Measurements from ENCODE around the gene TNP2. TPM values are rescaled to one million over a fixed set of nuclear protein-coding genes. Genes with fewer than 3 reads are reported as not detected.

Gene TNP2
- total RNA-seq, 4 donors from 2014 or later, result not detected

DNA sequence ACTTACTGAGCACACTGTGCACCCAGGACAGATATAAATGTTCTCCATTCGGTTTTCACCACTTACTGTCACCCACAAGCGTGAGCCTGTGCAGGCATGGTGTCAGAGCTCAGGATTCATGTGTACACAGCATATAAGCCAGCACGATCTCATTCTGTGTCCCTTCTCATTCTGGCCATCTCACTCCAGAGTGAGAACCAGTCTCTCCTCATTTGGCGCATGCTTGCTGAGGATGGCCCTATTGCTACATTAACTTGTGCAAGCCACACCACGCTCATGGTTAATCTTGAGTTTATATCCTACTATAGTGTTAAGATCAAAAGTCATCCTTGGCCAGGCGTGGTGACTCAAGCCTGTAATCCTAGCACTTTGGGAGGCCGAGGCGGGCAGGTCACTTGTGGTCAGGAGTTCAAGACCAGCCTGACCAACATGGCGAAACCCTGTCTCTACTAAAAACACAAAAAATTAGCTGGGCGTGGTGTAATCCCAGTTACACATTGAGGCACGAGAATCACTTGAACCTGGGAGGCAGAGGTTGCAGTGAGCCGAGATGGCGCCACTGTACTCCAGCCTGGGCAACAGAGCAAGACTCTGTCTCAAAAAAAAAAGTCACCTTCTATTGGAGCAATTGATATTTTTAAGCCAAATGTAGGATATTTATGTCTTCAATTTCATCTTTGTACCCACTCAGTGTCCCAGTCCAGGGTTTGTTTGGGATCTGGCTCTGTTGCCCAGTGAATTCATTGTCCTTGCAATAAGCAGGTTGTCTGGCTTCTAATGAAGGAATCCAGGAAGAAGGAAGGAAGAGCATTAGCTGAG is 34.0 kb downstream of the TNP2 start:
- no peaks in the 10 kb centered on the region for H3K27me3 ChIP-seq
- no peak overlapping the region for H3K4me3 ChIP-seq
- in situ Hi-C loops (cut with MboI; ENCODE audit: low sequenced_read_pairs in 4 of 4), result loop anchor here in 1 of 4 donors (25.0 kb wide), 1 partner anchor 98 kb away; no protein-coding TSS in a partner anchor
- intact Hi-C loops (cut with DNase I; ENCODE audit: low total_unique reads), result no loop called here
- no peaks in the 10 kb centered on the region for H3K9me3 ChIP-seq
- no peaks in the 10 kb centered on the region for H3K36me3 ChIP-seq
- no peaks in the 10 kb centered on the region for H3K4me1 ChIP-seq
- no peak for TF ChIP-seq CTCF (IDR thresholded peaks at IDR 0.05 in 4 of 5, conservative IDR thresholded peaks at IDR 0.05 in 1 of 5)
- TF ChIP-seq POLR2A (IDR thresholded peaks at IDR 0.05), result no peak
- no peak overlapping the region for H3K27ac ChIP-seq
- ATAC-seq, result no peak
- no peak for DNase-seq

DNA sequence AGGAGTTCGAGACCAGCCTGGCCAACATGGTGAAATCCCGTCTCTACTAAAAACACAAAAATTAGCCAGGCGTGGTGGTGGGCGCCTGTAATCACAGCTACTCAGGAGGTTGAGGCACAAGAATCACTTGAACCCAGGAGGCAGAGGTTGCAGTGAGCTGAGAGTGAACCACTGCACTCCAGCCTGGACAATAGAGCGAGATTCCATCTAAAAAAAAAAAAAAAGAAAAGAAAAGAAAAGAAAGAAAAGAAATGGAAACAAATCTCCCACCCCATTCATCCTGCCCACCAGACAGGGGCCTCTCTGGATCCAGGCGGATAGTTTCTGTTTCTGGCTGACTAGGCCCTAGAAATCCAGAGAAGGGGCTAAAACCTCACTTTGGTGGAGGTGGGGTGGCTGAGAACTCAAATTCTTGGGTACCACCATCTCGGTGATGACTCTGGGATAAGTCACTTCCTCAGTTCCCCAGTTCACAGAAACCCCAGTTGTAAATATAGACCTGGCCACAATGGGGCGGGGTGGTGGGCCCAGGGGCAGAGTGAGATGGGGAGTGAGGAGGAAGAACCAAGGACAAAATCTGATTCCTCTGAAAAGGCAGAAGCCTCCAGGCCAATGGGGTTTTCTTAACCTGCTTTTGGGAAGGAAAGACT is 35.3 kb downstream of the TNP2 start:
- TF ChIP-seq CTCF (IDR thresholded peaks at IDR 0.05 in 4 of 5, conservative IDR thresholded peaks at IDR 0.05 in 1 of 5), result no peak
- TF ChIP-seq POLR2A (IDR thresholded peaks at IDR 0.05), result no peak
- Histone ChIP-seq H3K4me1 (no peaks in the 10 kb centered on the region), H3K36me3 (no peaks in the 10 kb centered on the region), H3K9me3 (no peaks in the 10 kb centered on the region), H3K27me3 (no peaks in the 10 kb centered on the region), H3K4me3 (no peak overlapping the region), H3K27ac (no peak overlapping the region)
- in situ Hi-C loops (cut with MboI; ENCODE audit: low sequenced_read_pairs in 4 of 4) (loop anchor here in 1 of 4 donors (25.0 kb wide), 1 partner anchor 97 kb away; no protein-coding TSS in a partner anchor), intact Hi-C loops (cut with DNase I; ENCODE audit: low total_unique reads) (no loop called here)
- DNase-seq (no peak), ATAC-seq (no peak)

DNA sequence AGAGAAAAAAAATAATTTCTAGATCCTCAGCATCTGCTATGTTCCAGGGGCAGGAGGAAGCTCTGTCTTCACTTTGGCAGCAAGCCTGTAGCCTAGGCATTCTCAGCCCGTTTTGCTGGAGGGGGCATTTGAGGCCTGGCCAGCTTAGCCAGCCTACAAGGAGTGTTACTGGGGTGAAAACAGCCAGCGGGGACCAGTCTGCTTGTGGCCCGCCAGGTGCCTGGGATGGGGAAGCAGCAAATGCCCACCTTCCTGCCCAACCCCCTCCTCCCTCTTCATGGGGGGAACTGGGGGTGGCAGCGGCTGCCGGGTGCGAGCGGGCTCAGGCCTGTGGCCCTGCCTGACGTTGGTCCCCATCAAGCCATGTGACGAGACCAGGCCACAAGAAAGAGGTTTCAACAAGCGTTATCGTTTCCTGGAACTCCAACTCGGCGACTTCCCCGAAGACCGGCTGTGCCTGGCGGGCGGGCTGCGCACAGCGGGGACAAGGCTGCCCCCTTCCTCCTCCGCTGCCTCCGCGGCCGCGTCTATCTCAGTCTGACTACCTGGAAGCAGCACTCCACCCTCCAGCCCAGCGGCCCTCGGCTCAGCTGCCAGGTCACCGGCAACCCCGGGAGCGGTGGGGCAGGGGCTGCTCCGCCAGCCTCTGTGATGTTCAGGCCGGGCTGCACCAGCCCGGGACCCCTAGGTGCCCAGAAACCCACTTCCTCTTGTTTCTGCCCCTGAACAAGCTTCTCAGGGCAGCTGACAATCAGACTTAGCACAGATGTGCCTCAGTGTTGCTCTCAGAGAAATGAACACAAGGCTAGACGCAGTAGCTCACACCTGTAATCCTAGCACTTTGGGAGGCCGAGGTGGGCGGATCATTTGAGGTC is 36.0 kb downstream of the TNP2 start:
- in situ Hi-C loops (cut with MboI; ENCODE audit: low sequenced_read_pairs in 4 of 4), result loop anchor here in 1 of 4 donors (25.0 kb wide), 1 partner anchor 96 kb away; no protein-coding TSS in a partner anchor
- peak in 1 of 2 donors; percentile 30 for DNase-seq
- H3K4me1 ChIP-seq, result no peaks in the 10 kb centered on the region
- no peak overlapping the region for H3K4me3 ChIP-seq
- no peaks in the 10 kb centered on the region for H3K9me3 ChIP-seq
- ATAC-seq, result no peak
- TF ChIP-seq POLR2A (IDR thresholded peaks at IDR 0.05) (no peak), CTCF (IDR thresholded peaks at IDR 0.05 in 4 of 5, conservative IDR thresholded peaks at IDR 0.05 in 1 of 5) (no peak)
- intact Hi-C loops (cut with DNase I; ENCODE audit: low total_unique reads), result no loop called here
- no peak overlapping the region for H3K27ac ChIP-seq
- no peaks in the 10 kb centered on the region for H3K36me3 ChIP-seq
- no peaks in the 10 kb centered on the region for H3K27me3 ChIP-seq

DNA sequence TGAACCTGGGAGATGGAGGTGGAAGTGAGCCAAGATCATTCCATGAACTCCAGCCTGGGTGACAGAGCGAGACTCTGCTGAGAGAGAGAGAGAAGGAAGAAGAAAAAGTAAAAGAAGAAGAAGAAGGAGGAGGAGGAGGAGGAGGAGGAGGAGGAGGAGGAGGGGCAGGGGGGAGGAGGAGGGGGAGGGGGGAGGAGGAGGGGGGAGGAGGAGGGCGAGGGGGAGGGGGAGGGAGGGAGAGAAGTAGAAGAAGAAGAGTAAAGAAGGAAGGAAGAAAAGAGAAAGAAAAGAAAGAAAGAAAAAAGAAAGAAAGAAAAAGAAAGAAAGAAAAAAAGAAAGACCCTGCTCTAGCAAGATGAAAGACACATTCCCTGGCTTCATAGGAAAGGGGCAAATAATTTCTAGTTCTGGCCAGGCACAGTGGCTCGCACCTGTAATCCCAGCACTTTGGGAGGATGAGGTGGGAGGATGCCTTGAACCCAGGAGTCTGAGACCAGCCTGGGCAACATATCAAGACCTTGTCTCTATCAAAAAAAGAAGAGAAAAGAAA is 36.7 kb downstream of the TNP2 start:
- Histone ChIP-seq H3K4me3 (no peak overlapping the region), H3K27ac (no peak overlapping the region), H3K27me3 (no peaks in the 10 kb centered on the region), H3K4me1 (no peaks in the 10 kb centered on the region), H3K9me3 (no peaks in the 10 kb centered on the region), H3K36me3 (no peaks in the 10 kb centered on the region)
- in situ Hi-C loops (cut with MboI; ENCODE audit: low sequenced_read_pairs in 4 of 4), result loop anchor here in 1 of 4 donors (25.0 kb wide), 1 partner anchor 95 kb away; no protein-coding TSS in a partner anchor
- ATAC-seq (no peak), DNase-seq (no peak)
- TF ChIP-seq POLR2A (IDR thresholded peaks at IDR 0.05), result no peak
- no peak for TF ChIP-seq CTCF (IDR thresholded peaks at IDR 0.05 in 4 of 5, conservative IDR thresholded peaks at IDR 0.05 in 1 of 5)
- intact Hi-C loops (cut with DNase I; ENCODE audit: low total_unique reads), result no loop called here
